Measurements from ENCODE around the gene ADAMTSL3. TPM values are rescaled to one million over a fixed set of nuclear protein-coding genes. Genes with fewer than 3 reads are reported as not detected.

The ADAMTSL3 gene
- total and polyA plus RNA-seq, 2 experiments from 2014 or later = 0.61 to 0.87 TPM

DNA sequence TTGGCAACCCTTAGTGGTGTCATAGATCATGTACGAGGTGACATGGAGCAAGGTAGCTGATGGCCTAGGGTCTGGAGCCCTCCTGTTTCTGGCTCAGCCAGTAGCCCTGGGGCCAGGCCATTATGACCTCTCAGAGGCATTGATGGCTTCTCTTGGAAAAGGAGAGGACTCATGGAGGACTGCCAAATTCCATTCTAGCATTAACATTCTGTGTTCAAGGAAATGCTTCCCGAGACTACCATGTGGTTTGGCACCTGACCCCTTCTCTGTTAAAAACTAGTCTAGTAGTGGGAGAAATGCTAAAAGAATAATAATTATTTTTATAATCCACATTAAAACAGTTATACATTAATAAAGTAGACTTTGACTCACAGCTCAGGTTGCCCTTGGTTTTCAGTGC lies 40.2 kb upstream of the ADAMTSL3 start (continued):
- TF ChIP-seq JUNB (IDR thresholded peaks at IDR 0.05; ENCODE audit: unreplicated experiment) (no peak), EZH2phosphoT487 (IDR thresholded peaks at IDR 0.05; ENCODE audit: unreplicated experiment) (no peak), STAT1 (IDR thresholded peaks at IDR 0.05; ENCODE audit: unreplicated experiment) (no peak), ZNF331 (CRISPR knock-in tag; IDR thresholded peaks at IDR 0.05; ENCODE audit: low read depth) (no peak), EZH2 (IDR thresholded peaks at IDR 0.05; ENCODE audit: low read depth, unreplicated experiment) (no peak), POLR2AphosphoS5 (IDR thresholded peaks at IDR 0.05; ENCODE audit: low read depth) (no peak), CREB1 (CRISPR knock-in tag; IDR thresholded peaks at IDR 0.05; ENCODE audit: low read depth) (no peak), ZNF114 (CRISPR knock-in tag; IDR thresholded peaks at IDR 0.05) (no peak)
- TF ChIP-seq, protein P1, sequence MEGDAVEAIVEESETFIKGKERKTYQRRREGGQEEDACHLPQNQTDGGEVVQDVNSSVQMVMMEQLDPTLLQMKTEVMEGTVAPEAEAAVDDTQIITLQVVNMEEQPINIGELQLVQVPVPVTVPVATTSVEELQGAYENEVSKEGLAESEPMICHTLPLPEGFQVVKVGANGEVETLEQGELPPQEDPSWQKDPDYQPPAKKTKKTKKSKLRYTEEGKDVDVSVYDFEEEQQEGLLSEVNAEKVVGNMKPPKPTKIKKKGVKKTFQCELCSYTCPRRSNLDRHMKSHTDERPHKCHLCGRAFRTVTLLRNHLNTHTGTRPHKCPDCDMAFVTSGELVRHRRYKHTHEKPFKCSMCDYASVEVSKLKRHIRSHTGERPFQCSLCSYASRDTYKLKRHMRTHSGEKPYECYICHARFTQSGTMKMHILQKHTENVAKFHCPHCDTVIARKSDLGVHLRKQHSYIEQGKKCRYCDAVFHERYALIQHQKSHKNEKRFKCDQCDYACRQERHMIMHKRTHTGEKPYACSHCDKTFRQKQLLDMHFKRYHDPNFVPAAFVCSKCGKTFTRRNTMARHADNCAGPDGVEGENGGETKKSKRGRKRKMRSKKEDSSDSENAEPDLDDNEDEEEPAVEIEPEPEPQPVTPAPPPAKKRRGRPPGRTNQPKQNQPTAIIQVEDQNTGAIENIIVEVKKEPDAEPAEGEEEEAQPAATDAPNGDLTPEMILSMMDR (conservative IDR thresholded peaks at IDR 0.05; ENCODE audit: low read depth in 2 of 2) = no peak
- TF ChIP-seq, protein P2, sequence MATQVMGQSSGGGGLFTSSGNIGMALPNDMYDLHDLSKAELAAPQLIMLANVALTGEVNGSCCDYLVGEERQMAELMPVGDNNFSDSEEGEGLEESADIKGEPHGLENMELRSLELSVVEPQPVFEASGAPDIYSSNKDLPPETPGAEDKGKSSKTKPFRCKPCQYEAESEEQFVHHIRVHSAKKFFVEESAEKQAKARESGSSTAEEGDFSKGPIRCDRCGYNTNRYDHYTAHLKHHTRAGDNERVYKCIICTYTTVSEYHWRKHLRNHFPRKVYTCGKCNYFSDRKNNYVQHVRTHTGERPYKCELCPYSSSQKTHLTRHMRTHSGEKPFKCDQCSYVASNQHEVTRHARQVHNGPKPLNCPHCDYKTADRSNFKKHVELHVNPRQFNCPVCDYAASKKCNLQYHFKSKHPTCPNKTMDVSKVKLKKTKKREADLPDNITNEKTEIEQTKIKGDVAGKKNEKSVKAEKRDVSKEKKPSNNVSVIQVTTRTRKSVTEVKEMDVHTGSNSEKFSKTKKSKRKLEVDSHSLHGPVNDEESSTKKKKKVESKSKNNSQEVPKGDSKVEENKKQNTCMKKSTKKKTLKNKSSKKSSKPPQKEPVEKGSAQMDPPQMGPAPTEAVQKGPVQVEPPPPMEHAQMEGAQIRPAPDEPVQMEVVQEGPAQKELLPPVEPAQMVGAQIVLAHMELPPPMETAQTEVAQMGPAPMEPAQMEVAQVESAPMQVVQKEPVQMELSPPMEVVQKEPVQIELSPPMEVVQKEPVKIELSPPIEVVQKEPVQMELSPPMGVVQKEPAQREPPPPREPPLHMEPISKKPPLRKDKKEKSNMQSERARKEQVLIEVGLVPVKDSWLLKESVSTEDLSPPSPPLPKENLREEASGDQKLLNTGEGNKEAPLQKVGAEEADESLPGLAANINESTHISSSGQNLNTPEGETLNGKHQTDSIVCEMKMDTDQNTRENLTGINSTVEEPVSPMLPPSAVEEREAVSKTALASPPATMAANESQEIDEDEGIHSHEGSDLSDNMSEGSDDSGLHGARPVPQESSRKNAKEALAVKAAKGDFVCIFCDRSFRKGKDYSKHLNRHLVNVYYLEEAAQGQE (IDR thresholded peaks at IDR 0.05; ENCODE audit: unreplicated experiment) = no peak
- TF ChIP-seq, protein P3, sequence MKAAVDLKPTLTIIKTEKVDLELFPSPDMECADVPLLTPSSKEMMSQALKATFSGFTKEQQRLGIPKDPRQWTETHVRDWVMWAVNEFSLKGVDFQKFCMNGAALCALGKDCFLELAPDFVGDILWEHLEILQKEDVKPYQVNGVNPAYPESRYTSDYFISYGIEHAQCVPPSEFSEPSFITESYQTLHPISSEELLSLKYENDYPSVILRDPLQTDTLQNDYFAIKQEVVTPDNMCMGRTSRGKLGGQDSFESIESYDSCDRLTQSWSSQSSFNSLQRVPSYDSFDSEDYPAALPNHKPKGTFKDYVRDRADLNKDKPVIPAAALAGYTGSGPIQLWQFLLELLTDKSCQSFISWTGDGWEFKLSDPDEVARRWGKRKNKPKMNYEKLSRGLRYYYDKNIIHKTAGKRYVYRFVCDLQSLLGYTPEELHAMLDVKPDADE (IDR thresholded peaks at IDR 0.05) = no peak

DNA sequence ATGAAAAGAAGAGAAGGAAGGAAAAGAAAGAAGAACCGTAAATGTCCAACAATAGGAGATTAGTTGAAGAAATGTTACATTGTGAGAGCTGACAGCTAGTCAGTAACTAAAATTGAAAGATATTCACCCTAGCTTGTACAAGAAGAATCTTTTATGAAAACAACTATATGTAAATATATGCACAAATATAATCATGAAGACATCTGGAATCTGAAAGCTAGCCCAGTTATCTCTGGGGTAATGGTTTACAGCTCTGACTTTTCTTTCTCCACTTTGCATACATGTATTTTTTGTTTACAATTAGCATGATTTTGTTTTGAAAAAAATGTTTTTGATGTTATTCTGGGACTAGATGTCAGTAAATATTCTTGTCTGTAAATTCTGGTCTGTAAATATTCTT lies 37.1 kb upstream of the ADAMTSL3 start:
- H3K4me1 ChIP-seq (ENCODE audit: insufficient read depth) = no peaks in the 10 kb centered on the region
- no peaks in the 10 kb centered on the region for H3K9me2 ChIP-seq (ENCODE audit: insufficient read depth)
- no peak overlapping the region for H3K27ac ChIP-seq (ENCODE audit: low read depth)
- no peaks in the 10 kb centered on the region for H3K4me1 Mint-ChIP-seq
- H3K36me3 Mint-ChIP-seq (ENCODE audit: low read depth) = no peaks in the 10 kb centered on the region
- H3K27ac Mint-ChIP-seq = no peak overlapping the region
- no peak overlapping the region for H3K4me3 Mint-ChIP-seq
- no peaks in the 10 kb centered on the region for H3F3A ChIP-seq (replicated peaks; ENCODE audit: low read depth)
- no peaks in the 10 kb centered on the region for H3K9me3 Mint-ChIP-seq
- H3K4me2 ChIP-seq = no peak overlapping the region
- H3K36me3 ChIP-seq (ENCODE audit: insufficient read depth) = no peaks in the 10 kb centered on the region
- no peak overlapping the region for H3K4me3 ChIP-seq
- H4K20me1 ChIP-seq (replicated peaks; ENCODE audit: insufficient read depth) = no peaks in the 10 kb centered on the region
- no peak overlapping the region for H2AFZ ChIP-seq
- no peaks in the 10 kb centered on the region for H3K27me3 Mint-ChIP-seq (ENCODE audit: insufficient read depth, low read depth, poor library complexity)
- H3K79me2 ChIP-seq (replicated peaks; ENCODE audit: insufficient read depth) = no peaks in the 10 kb centered on the region
- ATAC-seq (no peak), DNase-seq (ENCODE audit: low spot score) (no peak)
- H3K27me3 ChIP-seq (ENCODE audit: insufficient read depth) = no peaks in the 10 kb centered on the region
- TF ChIP-seq CREB1 (CRISPR knock-in tag; IDR thresholded peaks at IDR 0.05; ENCODE audit: low read depth) = no peak
- TF ChIP-seq POLR2AphosphoS5 (IDR thresholded peaks at IDR 0.05; ENCODE audit: low read depth) = no peak
- TF ChIP-seq, protein P4, sequence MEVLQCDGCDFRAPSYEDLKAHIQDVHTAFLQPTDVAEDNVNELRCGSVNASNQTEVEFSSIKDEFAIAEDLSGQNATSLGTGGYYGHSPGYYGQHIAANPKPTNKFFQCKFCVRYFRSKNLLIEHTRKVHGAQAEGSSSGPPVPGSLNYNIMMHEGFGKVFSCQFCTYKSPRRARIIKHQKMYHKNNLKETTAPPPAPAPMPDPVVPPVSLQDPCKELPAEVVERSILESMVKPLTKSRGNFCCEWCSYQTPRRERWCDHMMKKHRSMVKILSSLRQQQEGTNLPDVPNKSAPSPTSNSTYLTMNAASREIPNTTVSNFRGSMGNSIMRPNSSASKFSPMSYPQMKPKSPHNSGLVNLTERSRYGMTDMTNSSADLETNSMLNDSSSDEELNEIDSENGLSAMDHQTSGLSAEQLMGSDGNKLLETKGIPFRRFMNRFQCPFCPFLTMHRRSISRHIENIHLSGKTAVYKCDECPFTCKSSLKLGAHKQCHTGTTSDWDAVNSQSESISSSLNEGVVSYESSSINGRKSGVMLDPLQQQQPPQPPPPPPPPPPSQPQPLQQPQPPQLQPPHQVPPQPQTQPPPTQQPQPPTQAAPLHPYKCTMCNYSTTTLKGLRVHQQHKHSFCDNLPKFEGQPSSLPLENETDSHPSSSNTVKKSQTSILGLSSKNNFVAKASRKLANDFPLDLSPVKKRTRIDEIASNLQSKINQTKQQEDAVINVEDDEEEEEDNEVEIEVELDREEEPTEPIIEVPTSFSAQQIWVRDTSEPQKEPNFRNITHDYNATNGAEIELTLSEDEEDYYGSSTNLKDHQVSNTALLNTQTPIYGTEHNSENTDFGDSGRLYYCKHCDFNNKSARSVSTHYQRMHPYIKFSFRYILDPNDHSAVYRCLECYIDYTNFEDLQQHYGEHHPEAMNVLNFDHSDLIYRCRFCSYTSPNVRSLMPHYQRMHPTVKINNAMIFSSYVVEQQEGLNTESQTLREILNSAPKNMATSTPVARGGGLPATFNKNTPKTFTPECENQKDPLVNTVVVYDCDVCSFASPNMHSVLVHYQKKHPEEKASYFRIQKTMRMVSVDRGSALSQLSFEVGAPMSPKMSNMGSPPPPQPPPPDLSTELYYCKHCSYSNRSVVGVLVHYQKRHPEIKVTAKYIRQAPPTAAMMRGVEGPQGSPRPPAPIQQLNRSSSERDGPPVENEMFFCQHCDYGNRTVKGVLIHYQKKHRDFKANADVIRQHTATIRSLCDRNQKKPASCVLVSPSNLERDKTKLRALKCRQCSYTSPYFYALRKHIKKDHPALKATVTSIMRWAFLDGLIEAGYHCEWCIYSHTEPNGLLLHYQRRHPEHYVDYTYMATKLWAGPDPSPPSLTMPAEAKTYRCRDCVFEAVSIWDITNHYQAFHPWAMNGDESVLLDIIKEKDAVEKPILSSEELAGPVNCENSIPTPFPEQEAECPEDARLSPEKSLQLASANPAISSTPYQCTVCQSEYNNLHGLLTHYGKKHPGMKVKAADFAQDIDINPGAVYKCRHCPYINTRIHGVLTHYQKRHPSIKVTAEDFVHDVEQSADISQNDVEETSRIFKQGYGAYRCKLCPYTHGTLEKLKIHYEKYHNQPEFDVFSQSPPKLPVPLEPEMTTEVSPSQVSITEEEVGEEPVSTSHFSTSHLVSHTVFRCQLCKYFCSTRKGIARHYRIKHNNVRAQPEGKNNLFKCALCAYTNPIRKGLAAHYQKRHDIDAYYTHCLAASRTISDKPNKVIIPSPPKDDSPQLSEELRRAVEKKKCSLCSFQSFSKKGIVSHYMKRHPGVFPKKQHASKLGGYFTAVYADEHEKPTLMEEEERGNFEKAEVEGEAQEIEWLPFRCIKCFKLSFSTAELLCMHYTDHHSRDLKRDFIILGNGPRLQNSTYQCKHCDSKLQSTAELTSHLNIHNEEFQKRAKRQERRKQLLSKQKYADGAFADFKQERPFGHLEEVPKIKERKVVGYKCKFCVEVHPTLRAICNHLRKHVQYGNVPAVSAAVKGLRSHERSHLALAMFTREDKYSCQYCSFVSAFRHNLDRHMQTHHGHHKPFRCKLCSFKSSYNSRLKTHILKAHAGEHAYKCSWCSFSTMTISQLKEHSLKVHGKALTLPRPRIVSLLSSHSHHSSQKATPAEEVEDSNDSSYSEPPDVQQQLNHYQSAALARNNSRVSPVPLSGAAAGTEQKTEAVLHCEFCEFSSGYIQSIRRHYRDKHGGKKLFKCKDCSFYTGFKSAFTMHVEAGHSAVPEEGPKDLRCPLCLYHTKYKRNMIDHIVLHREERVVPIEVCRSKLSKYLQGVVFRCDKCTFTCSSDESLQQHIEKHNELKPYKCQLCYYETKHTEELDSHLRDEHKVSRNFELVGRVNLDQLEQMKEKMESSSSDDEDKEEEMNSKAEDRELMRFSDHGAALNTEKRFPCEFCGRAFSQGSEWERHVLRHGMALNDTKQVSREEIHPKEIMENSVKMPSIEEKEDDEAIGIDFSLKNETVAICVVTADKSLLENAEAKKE (CRISPR knock-in tag; IDR thresholded peaks at IDR 0.05) = no peak
- no peak for TF ChIP-seq NANOG (IDR thresholded peaks at IDR 0.05; ENCODE audit: borderline replicate concordance)
- TF ChIP-seq ZNF114 (CRISPR knock-in tag; IDR thresholded peaks at IDR 0.05) = no peak
- TF ChIP-seq EZH2 (IDR thresholded peaks at IDR 0.05; ENCODE audit: low read depth, unreplicated experiment) = no peak
- no peak for TF ChIP-seq ZNF331 (CRISPR knock-in tag; IDR thresholded peaks at IDR 0.05; ENCODE audit: low read depth)
